Fibroblast of pulmonary artery (primary cell): ENCODE data around the gene CLCN2.
A peak's percentile ranks its signal among the peaks of the same experiment; 100 is the strongest.

ENCODE experiments used
- DNase-seq: peaks from one replicate; pipeline ENCODE4 v3.0.0-alpha.2; 2010; ENCODE audit warnings: low read depth
- H3K4me3 ChIP-seq: replicated peaks from 2 replicates; pipeline ENCODE4 v1.5.1; 2011; ENCODE audit warnings: low read depth, mild to moderate bottlenecking, control low read depth, low read length, moderate library complexity
- TF ChIP-seq, protein P1 (sequence below): IDR thresholded peaks from 2 replicates; pipeline ENCODE4 v1.5.1; 2011; ENCODE audit warnings: mild to moderate bottlenecking, control low read depth, low read length, inconsistent platforms; ENCODE audit errors: missing control alignments

The CLCN2 gene

DNA sequence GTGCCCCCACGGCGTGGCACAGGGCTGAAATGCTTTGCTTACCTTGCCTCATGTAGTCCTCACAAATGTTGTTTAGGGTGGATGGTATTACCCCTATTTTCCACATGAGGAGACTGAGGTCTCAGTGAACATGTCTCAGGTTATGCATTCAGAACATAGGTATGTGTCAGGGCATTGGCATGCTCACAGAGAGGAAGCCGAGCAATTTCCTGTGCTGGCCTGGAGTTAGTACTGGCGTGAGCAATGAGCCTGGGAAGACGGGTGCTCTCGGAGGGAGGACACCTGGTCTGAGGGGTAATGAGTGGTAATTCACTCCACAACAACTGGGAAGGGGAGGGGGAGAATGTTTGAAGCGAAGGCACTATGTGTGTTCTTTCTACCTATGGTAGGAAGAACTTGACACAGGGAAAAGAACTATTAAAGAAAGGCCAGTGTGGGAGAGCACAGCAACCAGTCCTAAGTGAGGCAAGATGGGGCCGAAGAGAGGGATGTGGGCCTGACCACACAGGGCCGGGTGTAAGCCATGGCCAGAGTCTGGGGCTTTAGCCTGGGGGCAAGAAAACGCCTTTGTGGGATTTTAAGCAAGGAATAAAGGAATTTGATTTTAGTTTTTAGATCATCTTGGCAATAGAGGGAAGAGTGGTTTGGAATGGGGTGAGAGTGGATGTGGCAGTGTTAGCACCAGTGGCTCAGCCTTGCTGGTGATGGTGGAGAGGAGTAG lies 28.9 kb downstream of the CLCN2 start:
- peak; percentile 94 for DNase-seq
- H3K4me3 ChIP-seq: no peak overlapping the region
- TF ChIP-seq, protein P1, sequence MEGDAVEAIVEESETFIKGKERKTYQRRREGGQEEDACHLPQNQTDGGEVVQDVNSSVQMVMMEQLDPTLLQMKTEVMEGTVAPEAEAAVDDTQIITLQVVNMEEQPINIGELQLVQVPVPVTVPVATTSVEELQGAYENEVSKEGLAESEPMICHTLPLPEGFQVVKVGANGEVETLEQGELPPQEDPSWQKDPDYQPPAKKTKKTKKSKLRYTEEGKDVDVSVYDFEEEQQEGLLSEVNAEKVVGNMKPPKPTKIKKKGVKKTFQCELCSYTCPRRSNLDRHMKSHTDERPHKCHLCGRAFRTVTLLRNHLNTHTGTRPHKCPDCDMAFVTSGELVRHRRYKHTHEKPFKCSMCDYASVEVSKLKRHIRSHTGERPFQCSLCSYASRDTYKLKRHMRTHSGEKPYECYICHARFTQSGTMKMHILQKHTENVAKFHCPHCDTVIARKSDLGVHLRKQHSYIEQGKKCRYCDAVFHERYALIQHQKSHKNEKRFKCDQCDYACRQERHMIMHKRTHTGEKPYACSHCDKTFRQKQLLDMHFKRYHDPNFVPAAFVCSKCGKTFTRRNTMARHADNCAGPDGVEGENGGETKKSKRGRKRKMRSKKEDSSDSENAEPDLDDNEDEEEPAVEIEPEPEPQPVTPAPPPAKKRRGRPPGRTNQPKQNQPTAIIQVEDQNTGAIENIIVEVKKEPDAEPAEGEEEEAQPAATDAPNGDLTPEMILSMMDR: no peak

DNA sequence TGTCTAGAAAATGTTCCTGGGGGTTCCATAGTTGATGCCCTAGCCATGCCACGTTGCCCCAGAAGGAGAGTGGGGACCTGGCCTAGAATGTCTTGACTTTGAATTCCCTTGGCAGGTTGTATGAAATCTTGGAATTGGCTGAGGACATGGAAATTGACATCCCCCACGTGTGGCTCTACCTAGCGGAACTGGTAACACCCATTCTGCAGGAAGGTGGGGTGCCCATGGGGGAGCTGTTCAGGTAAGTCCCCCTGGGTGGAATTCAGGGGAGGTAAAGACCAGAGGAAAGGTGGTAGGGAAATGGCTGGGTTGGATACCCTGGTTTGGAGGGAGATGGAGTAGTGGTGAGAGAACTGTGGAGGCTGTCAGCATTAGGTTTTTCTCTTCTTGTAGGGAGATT lies 32.9 kb downstream of the CLCN2 start:
- DNase-seq: no peak
- H3K4me3 ChIP-seq: no peak overlapping the region
- TF ChIP-seq, protein P1: no peak

DNA sequence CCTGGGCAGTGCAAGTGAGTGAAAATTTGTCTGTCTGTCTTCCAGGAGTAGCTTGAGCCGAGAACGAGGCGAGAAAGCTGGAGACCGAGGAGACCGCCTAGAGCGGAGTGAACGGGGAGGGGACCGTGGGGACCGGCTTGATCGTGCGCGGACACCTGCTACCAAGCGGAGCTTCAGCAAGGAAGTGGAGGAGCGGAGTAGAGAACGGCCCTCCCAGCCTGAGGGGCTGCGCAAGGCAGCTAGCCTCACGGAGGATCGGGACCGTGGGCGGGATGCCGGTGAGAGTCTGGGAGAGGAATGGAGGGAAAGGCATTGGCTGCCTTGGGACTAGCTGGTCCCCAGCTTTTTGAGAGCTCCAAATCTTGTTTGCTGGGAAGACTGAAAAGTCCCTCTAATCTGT lies 34.2 kb downstream of the CLCN2 start:
- H3K4me3 ChIP-seq: no peak overlapping the region
- DNase-seq: no peak
- TF ChIP-seq, protein P1: no peak

DNA sequence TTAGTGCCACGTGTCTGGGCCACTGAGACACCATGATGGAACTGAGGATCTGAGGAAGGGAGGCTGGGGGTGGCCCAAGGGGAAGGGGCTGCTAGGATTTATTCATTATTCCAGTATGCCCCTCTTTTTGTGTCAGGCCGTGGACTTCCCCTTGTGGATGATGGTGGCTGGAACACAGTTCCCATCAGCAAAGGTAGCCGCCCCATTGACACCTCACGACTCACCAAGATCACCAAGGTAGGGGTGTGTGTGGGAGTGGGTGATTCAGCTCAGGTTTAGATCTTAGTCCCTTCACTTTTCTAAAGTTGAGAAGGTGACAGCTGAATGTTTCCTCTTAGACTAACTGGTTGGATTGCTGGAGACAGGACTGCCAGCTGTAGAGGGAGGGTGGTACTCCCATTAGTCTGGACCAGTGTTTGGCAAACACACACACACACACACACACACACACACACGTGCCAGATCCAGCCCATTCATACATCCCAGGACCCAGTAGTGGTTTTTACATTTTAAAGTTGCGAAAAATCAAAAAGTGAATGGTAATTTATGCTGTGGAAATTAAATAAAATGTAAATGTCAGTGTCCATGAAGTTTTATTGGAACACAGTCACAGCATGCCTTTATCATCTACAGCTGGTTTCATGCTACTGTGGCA lies 35.6 kb downstream of the CLCN2 start:
- TF ChIP-seq, protein P1: no peak
- DNase-seq: no peak
- no peak overlapping the region for H3K4me3 ChIP-seq

DNA sequence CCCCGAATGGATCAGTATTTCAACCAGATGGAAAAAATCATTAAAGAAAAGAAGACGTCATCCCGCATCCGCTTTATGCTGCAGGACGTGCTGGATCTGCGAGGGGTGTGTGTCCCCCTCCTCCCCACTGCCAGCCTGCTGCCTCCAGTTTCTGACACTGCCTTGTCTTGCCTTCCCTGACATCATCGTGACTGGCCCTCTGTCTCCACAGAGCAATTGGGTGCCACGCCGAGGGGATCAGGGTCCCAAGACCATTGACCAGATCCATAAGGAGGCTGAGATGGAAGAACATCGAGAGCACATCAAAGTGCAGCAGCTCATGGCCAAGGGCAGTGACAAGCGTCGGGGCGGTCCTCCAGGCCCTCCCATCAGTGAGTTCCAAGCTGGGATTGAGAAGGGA lies 36.1 kb downstream of the CLCN2 start:
- no peak for DNase-seq
- TF ChIP-seq, protein P1: no peak
- no peak overlapping the region for H3K4me3 ChIP-seq

DNA sequence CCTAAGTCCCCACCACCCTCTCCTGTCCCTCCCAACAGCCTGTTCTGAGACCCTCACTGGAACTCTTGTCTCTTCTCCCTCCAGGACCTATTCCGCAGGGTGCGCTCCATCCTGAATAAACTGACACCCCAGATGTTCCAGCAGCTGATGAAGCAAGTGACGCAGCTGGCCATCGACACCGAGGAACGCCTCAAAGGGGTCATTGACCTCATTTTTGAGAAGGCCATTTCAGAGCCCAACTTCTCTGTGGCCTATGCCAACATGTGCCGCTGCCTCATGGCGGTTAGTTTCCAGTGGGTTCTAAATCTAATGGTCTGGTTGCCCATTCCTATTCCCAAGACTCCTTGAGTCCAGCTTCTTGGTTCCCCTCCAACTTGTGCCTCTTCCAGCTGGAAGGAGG lies 37.7 kb downstream of the CLCN2 start:
- TF ChIP-seq, protein P1: no peak
- no peak overlapping the region for H3K4me3 ChIP-seq
- no peak for DNase-seq
